ENCODE measurements around the gene NVL.

Gene NVL

DNA sequence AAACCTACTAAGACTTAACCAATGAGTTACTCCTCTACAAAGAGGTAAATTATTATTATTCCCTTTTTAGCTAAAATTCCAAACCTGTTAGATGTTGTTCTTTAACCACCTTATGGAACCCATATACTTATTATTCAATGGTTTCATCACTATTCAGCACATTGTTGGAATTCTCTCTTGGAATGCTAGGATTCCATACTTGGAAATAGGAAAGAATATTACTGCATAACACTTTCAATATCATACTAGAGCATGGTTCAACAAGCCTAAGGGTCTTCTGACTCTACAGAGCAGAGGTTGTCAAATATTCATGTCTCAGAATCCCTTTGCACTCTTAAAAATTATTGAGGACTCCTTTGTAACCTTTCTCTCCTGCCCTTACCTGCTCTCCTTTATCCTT is 77.5 kb downstream of the NVL start:
- POLR2A ChIA-PET, result no interaction called here

DNA sequence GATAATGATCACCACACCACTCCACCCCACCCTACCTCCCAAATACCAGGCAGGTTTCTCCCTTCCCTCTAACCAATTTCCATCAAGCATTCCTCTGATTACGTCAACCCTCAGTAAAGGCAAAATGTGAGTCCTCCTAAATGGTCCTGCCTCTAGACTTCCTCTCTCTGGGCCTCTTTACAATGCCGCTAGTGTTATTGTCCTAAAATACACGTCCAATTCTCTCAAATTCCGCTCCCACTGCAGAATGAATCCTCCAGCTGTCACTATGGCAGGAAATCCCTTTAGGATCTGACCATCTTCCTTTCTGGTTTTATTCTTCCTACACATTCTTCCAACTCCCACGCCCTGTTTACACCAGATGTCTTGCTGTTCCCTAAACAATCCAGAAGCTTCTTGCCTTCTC is 78.2 kb downstream of the NVL start:
- POLR2A ChIA-PET, result no interaction called here

More for the DNA sequence above, 77.5 kb downstream of the NVL start:
- H3K4me3 ChIP-seq (ENCODE audit: low read depth, low read length), result no peak overlapping the region
- CTCF ChIA-PET, result no interaction called here
- no peak for DNase-seq (ENCODE audit: low read depth, low spot score)
- TF ChIP-seq, protein P1, sequence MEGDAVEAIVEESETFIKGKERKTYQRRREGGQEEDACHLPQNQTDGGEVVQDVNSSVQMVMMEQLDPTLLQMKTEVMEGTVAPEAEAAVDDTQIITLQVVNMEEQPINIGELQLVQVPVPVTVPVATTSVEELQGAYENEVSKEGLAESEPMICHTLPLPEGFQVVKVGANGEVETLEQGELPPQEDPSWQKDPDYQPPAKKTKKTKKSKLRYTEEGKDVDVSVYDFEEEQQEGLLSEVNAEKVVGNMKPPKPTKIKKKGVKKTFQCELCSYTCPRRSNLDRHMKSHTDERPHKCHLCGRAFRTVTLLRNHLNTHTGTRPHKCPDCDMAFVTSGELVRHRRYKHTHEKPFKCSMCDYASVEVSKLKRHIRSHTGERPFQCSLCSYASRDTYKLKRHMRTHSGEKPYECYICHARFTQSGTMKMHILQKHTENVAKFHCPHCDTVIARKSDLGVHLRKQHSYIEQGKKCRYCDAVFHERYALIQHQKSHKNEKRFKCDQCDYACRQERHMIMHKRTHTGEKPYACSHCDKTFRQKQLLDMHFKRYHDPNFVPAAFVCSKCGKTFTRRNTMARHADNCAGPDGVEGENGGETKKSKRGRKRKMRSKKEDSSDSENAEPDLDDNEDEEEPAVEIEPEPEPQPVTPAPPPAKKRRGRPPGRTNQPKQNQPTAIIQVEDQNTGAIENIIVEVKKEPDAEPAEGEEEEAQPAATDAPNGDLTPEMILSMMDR (IDR thresholded peaks at IDR 0.05; ENCODE audit: insufficient read depth, low read length, missing control alignments), result no peak

DNA sequence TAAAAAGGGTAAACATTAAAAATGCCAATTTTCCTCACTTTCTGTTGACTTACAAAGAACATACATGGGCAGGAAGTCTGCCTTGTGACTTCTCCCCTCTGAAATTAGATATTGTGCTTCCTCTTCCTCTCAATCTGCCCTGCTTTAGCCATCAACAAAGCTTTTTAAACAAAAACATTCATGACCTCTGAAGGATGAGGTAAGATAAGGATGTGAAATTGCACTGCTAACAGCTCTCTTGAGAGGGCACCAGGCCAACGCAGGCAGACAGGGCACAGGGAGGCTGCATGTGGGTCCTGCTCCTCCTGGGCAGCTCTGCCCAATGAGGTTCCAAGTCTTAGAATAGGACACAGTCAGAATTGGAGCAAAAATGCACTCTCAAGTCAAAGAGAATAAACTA is 84.8 kb downstream of the NVL start:
- TF ChIP-seq, protein P1 (IDR thresholded peaks at IDR 0.05; ENCODE audit: insufficient read depth, low read length, missing control alignments), result no peak
- ChIA-PET CTCF (no interaction called here), POLR2A (interaction anchor here (0.6 kb wide), 1 partner anchor 12 kb away, joined by 3 read pairs; no protein-coding TSS in a partner anchor)
- H3K4me3 ChIP-seq (ENCODE audit: low read depth, low read length), result no peak overlapping the region
- no peak for DNase-seq (ENCODE audit: low read depth, low spot score)

More for the DNA sequence above, 78.2 kb downstream of the NVL start:
- no peak overlapping the region for H3K4me3 ChIP-seq (ENCODE audit: low read depth, low read length)
- no peak for DNase-seq (ENCODE audit: low read depth, low spot score)
- CTCF ChIA-PET, result no interaction called here
- TF ChIP-seq, protein P1 (IDR thresholded peaks at IDR 0.05; ENCODE audit: insufficient read depth, low read length, missing control alignments), result no peak

DNA sequence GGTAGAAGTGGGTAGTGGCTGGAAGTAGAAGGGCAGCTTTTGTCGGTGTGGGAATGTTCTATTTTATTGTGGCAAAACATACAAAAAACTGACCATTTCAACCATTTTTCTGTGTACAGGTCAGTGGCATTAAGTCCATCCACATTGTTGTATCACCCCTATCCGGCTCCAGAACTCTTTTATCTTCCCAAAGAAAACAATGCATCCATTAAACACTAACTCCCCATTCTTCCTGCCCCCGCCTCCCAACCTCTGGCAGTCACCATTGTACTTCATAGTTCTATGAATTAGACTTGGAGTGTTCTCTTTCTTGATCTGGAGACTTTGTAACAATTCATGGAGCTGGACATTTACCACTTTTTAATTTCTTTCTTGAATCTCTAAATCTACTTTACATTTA is 91.2 kb downstream of the NVL start:
- POLR2A ChIA-PET, result no interaction called here
- CTCF ChIA-PET, result no interaction called here
- H3K4me3 ChIP-seq (ENCODE audit: low read depth, low read length), result no peak overlapping the region
- DNase-seq (ENCODE audit: low read depth, low spot score), result no peak
- TF ChIP-seq, protein P1 (IDR thresholded peaks at IDR 0.05; ENCODE audit: insufficient read depth, low read length, missing control alignments), result no peak

DNA sequence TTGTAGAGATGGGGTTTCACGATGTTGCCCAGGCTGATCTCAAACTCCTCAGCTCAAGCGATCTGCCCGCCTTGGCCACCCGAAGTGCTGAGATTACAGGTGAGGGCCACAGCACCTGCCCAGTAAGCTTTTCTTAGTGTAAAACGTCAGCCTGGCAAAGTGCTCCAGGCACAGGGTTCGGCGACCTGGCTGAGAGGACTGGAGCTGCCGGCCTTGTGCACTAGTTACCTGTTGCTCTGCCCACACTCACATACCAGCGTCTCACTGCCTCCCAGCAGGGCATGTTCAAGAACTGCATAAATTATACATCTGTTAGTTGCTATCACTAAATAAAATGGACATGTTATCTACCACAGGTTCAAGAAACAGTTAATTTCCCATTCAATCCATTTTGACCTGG is 91.8 kb downstream of the NVL start:
- no peak for DNase-seq (ENCODE audit: low read depth, low spot score)
- ChIA-PET POLR2A (no interaction called here), CTCF (interaction anchor here (0.6 to 0.7 kb wide), 2 partner anchors 42 to 123 kb away, joined by 3 read pairs; no protein-coding TSS in a partner anchor)

DNA sequence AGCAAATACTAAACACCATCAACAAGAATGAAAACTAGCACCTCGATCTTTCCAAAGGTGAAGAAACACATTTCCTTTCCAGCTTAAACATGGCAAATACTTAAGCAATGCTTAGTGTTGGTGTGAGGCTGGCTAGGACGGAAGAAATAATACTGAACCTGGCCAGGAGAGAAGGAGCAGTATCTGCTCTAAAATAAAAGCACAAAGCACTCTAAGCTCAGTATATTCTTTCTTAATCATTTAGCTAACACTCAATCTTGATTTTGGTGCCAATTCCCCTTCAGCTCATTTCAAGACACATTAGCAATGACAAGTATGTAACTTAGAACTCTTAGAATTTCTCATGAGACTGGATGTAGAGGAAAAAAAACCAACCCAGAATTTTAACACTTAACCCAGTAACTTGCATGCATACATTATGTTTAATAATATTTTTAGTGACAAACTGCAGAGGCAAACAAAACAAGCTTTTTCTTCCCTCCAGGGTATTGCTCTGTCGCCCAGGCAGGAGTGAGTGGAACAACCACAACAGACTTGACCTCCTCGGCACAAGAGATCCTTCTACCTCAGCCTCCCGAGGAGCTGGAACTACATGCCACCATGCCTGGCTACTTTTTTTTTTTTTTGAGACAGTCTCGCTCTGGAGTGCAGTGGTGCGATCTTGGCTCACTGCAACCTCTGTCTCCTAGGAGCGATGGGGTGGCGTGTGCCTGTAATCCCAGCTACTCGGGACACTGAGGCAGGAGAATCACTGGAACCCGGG is 92.7 kb downstream of the NVL start:
- TF ChIP-seq, protein P1 (IDR thresholded peaks at IDR 0.05; ENCODE audit: insufficient read depth, low read length, missing control alignments), result no peak
- ChIA-PET CTCF (interaction anchor here (0.6 to 1.1 kb wide), 2 partner anchors 20 to 122 kb away, joined by 3 read pairs; no protein-coding TSS in a partner anchor), POLR2A (no interaction called here)
- DNase-seq (ENCODE audit: low read depth, low spot score), result no peak
- H3K4me3 ChIP-seq (ENCODE audit: low read depth, low read length), result no peak overlapping the region

More for the DNA sequence above, 91.8 kb downstream of the NVL start:
- TF ChIP-seq, protein P1 (IDR thresholded peaks at IDR 0.05; ENCODE audit: insufficient read depth, low read length, missing control alignments), result no peak
- no peak overlapping the region for H3K4me3 ChIP-seq (ENCODE audit: low read depth, low read length)
